Muscle layer of colon (tissue), 2 donors: Measurements from ENCODE around the gene OR4E2.
"Not testable (repeated sequence)": the region's sequence is repeated elsewhere in the genome, so short reads cannot be mapped to it uniquely, and the experiment has no call there.

ENCODE experiments used
- H3K27ac ChIP-seq: one replicate; pipeline ENCODE4 v1.7.0; 2013; ENCODE audit warnings: low read depth, mild to moderate bottlenecking, low read length, moderate library complexity
- H3K27me3 ChIP-seq, 2 donors: one replicate each; pipeline ENCODE4 v1.7.0; 2013; ENCODE audit warnings: low read length in 2 of 2, mild to moderate bottlenecking in 2 of 2; ENCODE audit not compliant: insufficient read depth in 2 of 2, control insufficient read depth in 1 of 2
- H3K36me3 ChIP-seq: one replicate; pipeline ENCODE4 v1.7.0; 2013; ENCODE audit warnings: mild to moderate bottlenecking, low read length; ENCODE audit not compliant: insufficient read depth
- H3K4me1 ChIP-seq: one replicate; pipeline ENCODE4 v1.7.0; 2013; ENCODE audit warnings: mild to moderate bottlenecking, low read length; ENCODE audit not compliant: insufficient read depth
- H3K4me3 ChIP-seq, 2 donors: one replicate each; pipeline ENCODE4 v1.7.0; 2013; ENCODE audit warnings: low read length in 2 of 2, low read depth in 1 of 2, mild to moderate bottlenecking in 1 of 2, moderate library complexity in 1 of 2
- H3K9ac ChIP-seq: one replicate; pipeline ENCODE4 v1.7.0; 2013; ENCODE audit warnings: low read length
- H3K9me3 ChIP-seq: one replicate; pipeline ENCODE4 v1.7.0; 2013; ENCODE audit warnings: mild to moderate bottlenecking, low read length
- donor health status: abdominal sarcoma.
- donor health status: Adenocarcinoma of cecum.

OR4E2 gene, protein sequence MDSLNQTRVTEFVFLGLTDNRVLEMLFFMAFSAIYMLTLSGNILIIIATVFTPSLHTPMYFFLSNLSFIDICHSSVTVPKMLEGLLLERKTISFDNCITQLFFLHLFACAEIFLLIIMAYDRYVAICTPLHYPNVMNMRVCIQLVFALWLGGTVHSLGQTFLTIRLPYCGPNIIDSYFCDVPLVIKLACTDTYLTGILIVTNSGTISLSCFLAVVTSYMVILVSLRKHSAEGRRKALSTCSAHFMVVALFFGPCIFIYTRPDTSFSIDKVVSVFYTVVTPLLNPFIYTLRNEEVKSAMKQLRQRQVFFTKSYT

DNA sequence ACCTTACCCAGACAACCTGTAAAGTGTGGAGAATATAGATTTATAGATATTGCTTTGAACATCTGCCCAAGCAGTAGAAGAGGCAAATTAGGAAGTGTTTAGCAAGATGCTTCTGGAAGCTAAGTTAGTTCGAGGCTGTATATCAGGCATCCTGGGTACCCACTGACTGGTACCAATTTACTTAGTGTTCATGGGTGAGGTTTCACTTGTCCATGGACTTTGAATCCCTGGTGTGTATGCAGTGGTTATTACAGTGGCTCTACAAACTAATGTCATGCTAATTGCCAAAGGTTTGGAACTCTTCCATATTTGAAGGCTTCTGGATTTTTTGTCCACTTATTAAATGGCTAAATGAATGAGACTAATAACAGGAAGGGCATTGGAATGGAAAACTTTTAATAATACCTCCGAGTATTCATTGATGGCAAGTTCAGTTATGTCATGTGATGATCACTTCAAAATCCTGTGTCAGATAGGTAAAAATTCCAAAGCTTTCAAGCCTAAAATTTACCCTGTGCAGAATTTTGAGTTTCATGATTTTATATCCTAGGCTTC, at the start of gene OR4E2:
Gene OR4E2, plus strand, starts transcription at position 505 of the 555 bp plus-strand sequence. CDS start 11,248 bp downstream, outside the sequence.
- Histone ChIP-seq H3K4me1 (no peaks in the 10 kb centered on the region), H3K9me3 (no peaks in the 10 kb centered on the region), H3K9ac (no peak within 1 kb of the TSS), H3K4me3 (no peak within 1 kb of the TSS), H3K27ac (no peak within 1 kb of the TSS), H3K36me3 (no peaks in the 10 kb centered on the region), H3K27me3 (no peaks in the 10 kb centered on the region)

DNA sequence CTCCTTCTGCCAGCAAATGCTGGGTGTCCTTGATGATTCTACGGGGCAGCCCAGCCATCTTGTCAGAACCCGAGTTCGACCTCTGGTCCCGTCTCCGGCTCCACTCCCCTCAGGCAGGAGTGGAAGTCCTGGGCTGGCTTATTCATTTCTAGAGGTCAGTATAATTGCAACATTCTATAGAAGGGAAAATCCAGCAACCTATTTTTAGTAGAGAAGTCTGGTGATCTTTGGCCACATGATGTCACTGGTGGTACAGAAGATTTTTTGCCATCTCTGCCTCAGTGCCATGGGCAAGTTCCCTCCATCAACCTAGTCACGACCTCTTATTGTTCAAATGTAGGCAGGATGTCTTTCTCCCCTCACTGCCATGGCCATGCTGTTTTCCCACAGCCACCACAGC, 41.3 kb upstream of the OR4E2 start:
- Histone ChIP-seq H3K27me3 (no peaks in the 10 kb centered on the region), H3K9ac (no peak overlapping the region), H3K36me3 (no peaks in the 10 kb centered on the region), H3K4me3 (no peak overlapping the region), H3K27ac (no peak overlapping the region), H3K9me3 (no peaks in the 10 kb centered on the region), H3K4me1 (no peaks in the 10 kb centered on the region)

DNA sequence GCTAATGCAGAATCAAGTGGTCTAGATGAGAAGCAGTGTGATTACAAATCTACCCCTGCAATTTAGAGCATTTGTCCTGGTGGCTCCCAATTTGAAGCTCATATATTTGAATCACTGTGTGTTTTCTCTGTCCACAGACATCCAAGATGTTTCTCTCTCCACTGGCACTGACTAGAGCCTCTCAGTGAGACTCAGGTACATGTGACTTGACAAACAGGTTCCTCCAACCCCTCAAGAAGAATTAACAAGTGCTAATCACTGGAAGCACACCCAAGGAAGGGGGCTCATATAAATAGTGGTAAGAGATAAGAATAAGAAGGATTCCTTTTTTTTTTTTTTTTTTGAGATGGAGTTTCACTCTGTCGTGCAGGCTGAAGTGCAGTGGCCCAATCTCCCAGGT, 39.4 kb upstream of the OR4E2 start:
- Histone ChIP-seq H3K9me3 (no peaks in the 10 kb centered on the region), H3K27ac (no peak overlapping the region), H3K4me3 (no peak overlapping the region), H3K9ac (no peak overlapping the region), H3K4me1 (no peaks in the 10 kb centered on the region), H3K27me3 (no peaks in the 10 kb centered on the region), H3K36me3 (no peaks in the 10 kb centered on the region)

DNA sequence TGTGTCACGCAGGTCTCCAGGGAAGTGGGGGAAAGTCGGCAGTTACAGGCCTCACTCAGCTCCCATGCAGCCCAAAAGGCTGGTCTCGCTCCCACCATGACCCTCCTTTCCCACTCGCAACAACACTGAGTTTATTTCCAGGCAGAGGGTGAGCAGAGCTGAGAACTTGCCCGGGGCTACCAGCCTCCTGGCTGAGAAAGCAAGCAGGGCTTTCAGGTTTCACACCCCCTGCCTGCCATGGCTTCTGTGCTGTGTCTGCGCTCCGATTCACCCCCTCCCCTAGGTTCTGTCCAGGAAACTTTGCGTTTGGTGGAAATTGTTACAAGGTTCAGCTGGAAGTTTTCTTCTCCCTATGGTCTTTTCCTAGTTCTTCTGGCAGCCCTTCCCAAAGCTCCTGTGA, 36.0 kb upstream of the OR4E2 start:
- Histone ChIP-seq H3K9me3 (no peaks in the 10 kb centered on the region), H3K9ac (no peak overlapping the region), H3K27me3 (no peaks in the 10 kb centered on the region), H3K4me1 (no peaks in the 10 kb centered on the region), H3K4me3 (no peak overlapping the region), H3K36me3 (no peaks in the 10 kb centered on the region), H3K27ac (no peak overlapping the region)

DNA sequence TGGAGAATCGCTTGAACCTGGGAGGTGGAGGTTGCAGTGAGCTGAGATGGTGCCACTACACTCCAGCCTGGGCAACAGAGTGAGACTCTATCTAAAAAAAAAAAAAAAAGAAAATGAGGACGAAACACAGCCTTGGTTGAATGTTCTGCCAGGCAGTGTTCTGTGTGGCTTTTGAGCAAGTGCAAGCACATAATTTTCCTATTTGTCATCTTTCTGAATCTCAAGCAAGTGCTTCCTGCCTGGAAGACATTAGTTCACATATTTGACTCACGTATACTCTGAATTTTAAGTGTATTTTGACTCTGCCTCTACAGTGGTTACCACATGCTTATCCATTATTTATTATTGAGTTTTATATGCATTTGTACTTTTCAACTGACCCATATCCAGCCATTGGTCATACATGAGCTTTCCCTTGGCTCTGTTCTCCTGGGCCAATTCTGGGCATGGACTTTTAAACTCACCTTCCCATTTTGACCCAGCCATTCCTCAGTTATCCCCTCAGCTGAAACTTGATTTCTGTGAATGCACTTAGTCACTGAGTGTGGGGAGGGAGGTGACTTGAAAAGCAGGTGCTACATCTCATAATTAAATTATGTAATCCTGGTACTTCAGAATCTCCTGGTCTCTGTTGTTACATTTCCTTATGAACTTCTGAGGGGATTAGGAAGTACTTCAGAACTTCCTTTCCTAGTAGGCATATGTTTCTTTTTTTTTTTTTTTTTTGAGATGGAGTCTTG, 27.0 kb upstream of the OR4E2 start:
- no peaks in the 10 kb centered on the region for H3K27me3 ChIP-seq
- H3K9me3 ChIP-seq: no peaks in the 10 kb centered on the region
- H3K4me3 ChIP-seq: no peak overlapping the region
- no peaks in the 10 kb centered on the region for H3K36me3 ChIP-seq
- H3K4me1 ChIP-seq: no peaks in the 10 kb centered on the region
- H3K27ac ChIP-seq: no peak overlapping the region
- H3K9ac ChIP-seq: no peak overlapping the region

DNA sequence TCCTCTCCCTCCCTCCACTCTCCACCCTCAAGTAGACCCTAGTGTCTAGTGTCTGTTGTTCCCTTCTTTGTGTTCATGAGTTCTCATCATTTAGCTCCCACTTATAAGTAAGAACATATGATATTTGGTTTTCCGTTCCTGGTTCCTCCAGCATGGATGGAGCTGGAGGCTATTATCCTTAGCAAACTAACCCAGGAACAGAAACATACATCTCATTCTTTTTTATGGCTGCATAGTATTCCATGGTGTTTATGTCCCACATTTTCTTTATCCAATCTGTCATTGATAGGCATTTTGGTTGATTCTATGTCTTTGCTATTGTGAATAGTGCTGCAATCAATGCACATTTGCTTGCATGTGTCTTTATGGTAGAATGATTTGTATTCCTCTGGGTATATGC, 23.1 kb upstream of the OR4E2 start:
- not testable (repeated sequence) for H3K27ac ChIP-seq, H3K36me3 ChIP-seq, H3K9me3 ChIP-seq, H3K27me3 ChIP-seq, H3K9ac ChIP-seq, H3K4me1 ChIP-seq, H3K4me3 ChIP-seq

DNA sequence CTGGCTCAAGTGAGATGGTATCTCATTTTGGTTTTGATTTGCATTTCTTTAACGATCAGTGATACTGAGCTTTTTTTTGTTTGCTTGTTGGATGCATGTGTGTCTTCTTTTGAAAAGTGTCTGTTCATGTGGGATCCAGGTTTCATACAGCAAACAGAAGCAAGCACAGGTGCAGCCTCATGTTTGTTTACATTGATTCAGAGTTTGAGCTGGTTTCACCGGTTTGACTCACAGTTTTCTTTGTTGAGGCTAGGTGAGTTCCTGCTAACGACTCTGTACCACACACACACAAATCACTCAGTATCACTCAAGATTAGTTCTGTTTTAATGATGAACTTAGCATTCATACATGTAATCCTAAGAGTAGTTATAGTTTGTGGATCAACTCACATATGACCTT, 22.6 kb upstream of the OR4E2 start:
- Histone ChIP-seq H3K9ac (no peak overlapping the region), H3K27me3 (no peaks in the 10 kb centered on the region), H3K4me1 (no peaks in the 10 kb centered on the region), H3K36me3 (no peaks in the 10 kb centered on the region), H3K9me3 (no peaks in the 10 kb centered on the region), H3K4me3 (no peak overlapping the region), H3K27ac (no peak overlapping the region)

DNA sequence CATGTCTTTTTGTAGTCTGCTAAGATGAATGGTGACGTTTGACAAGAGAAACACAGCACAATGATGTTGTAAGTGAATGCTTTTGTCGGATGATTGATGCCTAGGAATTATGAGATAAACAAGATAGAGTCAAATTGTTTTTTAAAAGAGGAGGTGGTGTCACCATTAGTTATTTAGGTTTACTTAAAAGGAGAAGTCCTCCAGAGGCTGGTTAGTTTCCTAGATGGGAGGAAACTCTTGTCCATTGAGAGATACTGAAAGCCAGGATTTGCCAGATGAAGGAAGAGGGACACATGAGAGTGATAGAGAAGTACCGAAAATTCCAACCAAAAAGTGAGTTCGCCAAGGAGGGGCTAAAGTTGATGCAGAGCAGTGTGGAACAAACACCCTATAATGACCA, 18.8 kb upstream of the OR4E2 start, which contains the start of gene OR10G2:
Gene OR10G2, minus strand, starts transcription at position 101 of the 400 bp plus-strand sequence. Its CDS starts 98 bp downstream, at position 3.
- Histone ChIP-seq H3K36me3 (no peaks in the 10 kb centered on the region), H3K9me3 (no peaks in the 10 kb centered on the region), H3K27ac (no peak within 1 kb of the TSS), H3K4me1 (no peaks in the 10 kb centered on the region), H3K4me3 (no peak within 1 kb of the TSS), H3K9ac (no peak within 1 kb of the TSS), H3K27me3 (no peaks in the 10 kb centered on the region)

DNA sequence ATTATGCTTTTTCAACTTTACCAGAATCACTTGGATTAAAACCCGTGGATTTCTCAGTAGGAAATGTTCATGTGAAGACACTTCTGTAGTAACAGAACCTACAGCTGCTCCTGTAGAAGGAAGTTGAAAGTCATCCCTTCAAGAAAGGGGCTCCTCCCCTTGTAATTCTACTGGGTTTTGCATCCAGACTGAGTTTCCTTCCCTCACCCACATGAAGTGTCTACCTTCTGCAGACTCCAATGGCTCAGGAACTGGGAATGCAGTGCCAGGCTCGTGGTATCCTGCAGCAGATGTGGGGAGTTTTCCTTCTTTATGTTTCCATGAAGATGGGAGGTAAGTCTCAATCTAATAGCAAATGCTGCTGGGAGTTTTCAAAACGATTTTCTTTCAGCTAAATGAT, 11.0 kb upstream of the OR4E2 start:
- Histone ChIP-seq H3K9me3 (no peaks in the 10 kb centered on the region), H3K4me3 (no peak overlapping the region), H3K27me3 (no peaks in the 10 kb centered on the region), H3K27ac (no peak overlapping the region), H3K36me3 (no peaks in the 10 kb centered on the region), H3K9ac (no peak overlapping the region), H3K4me1 (no peaks in the 10 kb centered on the region)

DNA sequence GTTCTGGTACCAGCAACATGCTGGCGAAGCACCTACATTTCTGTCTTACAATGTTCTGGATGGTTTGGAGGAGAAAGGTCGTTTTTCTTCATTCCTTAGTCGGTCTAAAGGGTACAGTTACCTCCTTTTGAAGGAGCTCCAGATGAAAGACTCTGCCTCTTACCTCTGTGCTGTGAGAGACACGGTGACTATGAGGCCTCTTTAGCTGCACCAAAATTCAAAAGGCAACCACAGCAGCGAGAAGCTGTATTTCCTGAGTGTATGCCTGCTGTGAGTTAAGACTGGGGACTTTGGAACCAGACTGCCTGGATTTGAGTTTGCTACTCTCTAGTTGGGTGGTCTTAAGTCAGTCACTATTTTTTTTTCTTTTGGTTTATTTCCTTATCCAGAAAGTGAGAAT, 10.2 kb upstream of the OR4E2 start:
- Histone ChIP-seq H3K36me3 (no peaks in the 10 kb centered on the region), H3K4me3 (no peak overlapping the region), H3K9ac (no peak overlapping the region), H3K4me1 (no peaks in the 10 kb centered on the region), H3K9me3 (no peaks in the 10 kb centered on the region), H3K27me3 (no peaks in the 10 kb centered on the region), H3K27ac (no peak overlapping the region)

DNA sequence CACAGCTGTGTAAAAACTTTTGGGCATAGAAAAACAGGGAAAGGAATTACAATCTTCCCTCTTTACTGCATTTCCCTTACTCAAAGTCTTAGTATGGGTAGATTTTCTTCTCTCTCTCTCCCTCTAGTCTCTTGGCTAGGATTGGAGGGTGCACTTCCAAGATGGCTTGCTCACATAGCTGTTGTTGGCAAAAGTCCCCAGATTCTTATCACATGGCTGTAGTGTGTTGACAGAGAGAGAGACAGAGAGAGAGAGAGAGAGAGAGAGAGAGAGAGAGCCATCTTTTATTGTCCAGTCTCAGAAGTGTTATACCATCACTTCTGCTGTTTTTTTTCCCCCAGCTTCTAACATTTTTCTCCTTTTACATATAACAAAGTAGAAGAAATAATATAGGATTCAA, 6.3 kb upstream of the OR4E2 start:
- no peak overlapping the region for H3K9ac ChIP-seq
- no peak overlapping the region for H3K4me3 ChIP-seq
- no peaks in the 10 kb centered on the region for H3K36me3 ChIP-seq
- no peak overlapping the region for H3K27ac ChIP-seq
- no peaks in the 10 kb centered on the region for H3K4me1 ChIP-seq
- no peaks in the 10 kb centered on the region for H3K9me3 ChIP-seq
- no peaks in the 10 kb centered on the region for H3K27me3 ChIP-seq
